Colonic mucosa (tissue), 4 donors: ENCODE data around the gene SST. TPM values are rescaled to one million over a fixed set of nuclear protein-coding genes. Genes with fewer than 3 reads are reported as not detected.

Experiments used
- DNase-seq: peaks from one replicate; pipeline ENCODE4 v3.0.0-alpha.2; 2020
- H3K27ac ChIP-seq: fragments of 200-600 bp; one replicate; pipeline ENCODE4 v1.8.0; 2021
- H3K27me3 ChIP-seq: fragments of 200-600 bp; one replicate; pipeline ENCODE4 v1.8.0; 2021
- H3K36me3 ChIP-seq: fragments of 200-600 bp; one replicate; pipeline ENCODE4 v1.8.0; 2021
- H3K4me1 ChIP-seq: fragments of 200-600 bp; one replicate; pipeline ENCODE4 v1.8.0; 2021; ENCODE audit warnings: mild to moderate bottlenecking
- H3K4me3 ChIP-seq: fragments of 200-600 bp; one replicate; pipeline ENCODE4 v1.8.0; 2021
- H3K9ac ChIP-seq, 2 donors: one replicate each; pipeline ENCODE4 v1.7.0; 2013; ENCODE audit warnings: control low read depth in 2 of 2, low read depth in 2 of 2, low read length in 2 of 2
- H3K9me3 ChIP-seq: fragments of 200-600 bp; one replicate; pipeline ENCODE4 v1.8.0; 2021
- CTCF ChIP-seq: fragments of 200-600 bp; IDR thresholded peaks from one replicate; pipeline ENCODE4 v1.8.0; 2022; ENCODE audit warnings: antibody characterized with exemption, mild to moderate bottlenecking
- intact Hi-C: fragments of 100-400 bp; cut with DNase I; formaldehyde crosslinking; loops from one replicate; pipeline ENCODE4 v1.14.1; 2022
- total RNA-seq, 2 donors: library from RNA; stranded (reverse); fragmentation: NEBNext Ultra II Directional in 1 of 2; extraction: Animal tissue kit (Norgen Biotek cat#: 25700) in 1 of 2; gene quantifications; one replicate each; pipeline ENCODE4 v1.2.1, GENCODE V29; 2021
- donor health status: healthy.
- donor health status: DM: no; HTN: no; CAD: no.
- donor health status: DM: no; HTN: no; CAD: no.

SST gene
- total RNA-seq, 2 donors from 2014 or later, result 31.6 to 78.4 TPM

DNA sequence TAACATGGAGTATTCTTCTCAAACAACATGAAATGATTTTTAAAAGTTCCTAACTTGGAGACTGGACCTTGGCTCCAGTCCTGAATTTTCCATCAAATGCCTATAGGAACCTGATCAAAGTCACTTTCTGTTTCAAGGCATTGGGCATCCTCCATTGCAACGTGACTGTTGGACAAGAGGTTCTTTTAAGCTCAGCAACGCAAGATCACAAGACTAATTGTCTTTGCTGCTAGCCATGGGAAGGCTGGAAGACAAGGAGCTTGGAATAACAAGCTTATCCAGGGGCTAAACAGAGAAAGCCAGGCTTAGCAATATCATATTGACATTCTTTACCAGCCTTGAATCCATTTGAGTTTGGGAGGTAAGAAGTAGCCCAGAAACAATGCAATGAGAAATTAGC is 48.3 kb downstream of the SST start:
- intact Hi-C loops, result loop anchor here (5.0 kb wide), 1 partner anchor 300 kb away; no protein-coding TSS in a partner anchor
- no peak overlapping the region for H3K27ac ChIP-seq
- no peak for DNase-seq
- H3K9ac ChIP-seq, result no peak overlapping the region
- no peaks in the 10 kb centered on the region for H3K36me3 ChIP-seq
- H3K27me3 ChIP-seq, result no peaks in the 10 kb centered on the region
- H3K4me1 ChIP-seq, result no peaks in the 10 kb centered on the region
- no peak for TF ChIP-seq CTCF
- no peaks in the 10 kb centered on the region for H3K9me3 ChIP-seq
- H3K4me3 ChIP-seq, result no peak overlapping the region

DNA sequence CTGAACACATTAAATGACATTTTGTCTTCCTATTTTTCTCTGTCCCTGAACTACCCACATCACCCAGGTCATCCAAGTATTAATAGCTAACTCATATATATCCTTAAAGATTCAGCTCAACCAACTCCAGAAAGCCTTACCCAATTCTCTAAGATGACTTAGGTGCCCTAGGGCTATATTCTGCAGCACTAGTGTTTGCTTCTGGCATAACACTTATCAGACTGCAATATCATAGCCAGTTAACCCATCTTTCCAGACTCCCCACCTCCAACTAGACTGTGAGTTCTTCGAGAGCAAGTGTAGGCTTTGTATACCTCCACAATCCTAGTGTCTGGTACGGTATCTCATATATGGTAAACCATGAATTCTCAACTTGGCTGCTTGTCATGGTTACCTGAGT is 50.7 kb downstream of the SST start:
- Histone ChIP-seq H3K36me3 (no peaks in the 10 kb centered on the region), H3K9me3 (no peaks in the 10 kb centered on the region), H3K9ac (no peak overlapping the region), H3K4me3 (no peak overlapping the region), H3K4me1 (no peaks in the 10 kb centered on the region), H3K27ac (no peak overlapping the region), H3K27me3 (no peaks in the 10 kb centered on the region)
- intact Hi-C loops, result loop anchor here (5.0 kb wide), 1 partner anchor 58 kb away; no protein-coding TSS in a partner anchor
- no peak for TF ChIP-seq CTCF
- DNase-seq, result no peak

Other genes with a start within 250 kb of the SST start
- gene RTP2, start 32.2 kb upstream of the SST start, total RNA-seq, result not detected
- gene BCL6, start 75.1 kb upstream of the SST start, total RNA-seq, result 10 to 100 TPM in 1 of 2 donors, 1 to 10 TPM in 1; 8.8 to 30.2 TPM